ENCODE measurements around the gene ITGBL1.
A peak's percentile ranks its signal among the peaks of the same experiment; 100 is the strongest.

The ITGBL1 gene

DNA sequence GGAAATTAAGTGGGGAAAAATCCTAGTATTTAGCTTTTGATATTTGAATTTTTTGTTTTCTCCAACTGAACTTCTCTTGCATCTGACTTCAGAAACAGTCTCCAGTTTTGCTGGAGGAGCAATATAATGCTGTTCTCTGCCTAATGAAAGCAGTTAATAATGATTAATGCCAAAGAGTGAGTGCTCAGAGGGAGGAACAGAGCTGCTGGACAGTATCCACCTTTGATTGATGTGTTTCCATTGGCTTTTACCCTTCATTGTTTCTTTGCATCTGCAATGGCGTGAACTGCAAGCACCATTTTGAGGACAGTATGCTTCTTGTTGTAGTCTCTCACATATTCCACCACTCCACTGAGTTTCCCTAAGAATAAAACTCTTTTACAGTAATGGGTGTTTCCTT is 193.4 kb downstream of the ITGBL1 start:
- Histone ChIP-seq H4K20me1 (no peaks in the 10 kb centered on the region), H3K27me3 (no peaks in the 10 kb centered on the region), H3K9me3 (replicated peaks in 1 of 11) (peaks cover 0 to 4% (median 0%) of the 10 kb centered on the region in 11 experiments; a peak in 2 of 22 replicates), H3K9ac (no peak overlapping the region), H3K4me2 (no peak overlapping the region), H3K4me3 (no peak overlapping the region), H3K36me3 (no peaks in the 10 kb centered on the region), H3K27ac (no peak overlapping the region), H3K4me1 (peaks cover 0 to 14% (median 0%) of the 10 kb centered on the region in 10 experiments; a peak in 6 of 20 replicates)
- TF ChIP-seq Cebpa-rat (IDR thresholded peaks at IDR 0.05), result no peak

DNA sequence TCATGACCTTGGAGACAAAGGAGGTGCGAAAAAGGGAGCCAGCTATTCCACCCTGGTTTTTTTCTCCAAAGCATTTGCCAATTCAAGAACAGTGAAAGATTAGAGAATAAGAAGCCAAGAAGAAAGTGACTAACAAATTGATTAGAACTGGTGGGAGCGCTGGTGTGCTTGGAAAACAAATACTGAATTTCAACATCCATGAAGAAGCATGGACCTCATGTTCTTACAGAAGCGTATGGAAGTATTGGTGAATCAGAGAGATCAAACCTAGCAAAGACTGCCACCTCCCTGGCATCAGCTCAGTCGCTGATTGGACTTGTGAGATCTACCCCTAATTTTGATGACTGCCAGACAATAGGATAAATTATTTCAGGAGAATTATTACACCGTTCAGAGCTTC is 195.3 kb downstream of the ITGBL1 start:
- no peak overlapping the region for H3K9ac ChIP-seq
- no peaks in the 10 kb centered on the region for H4K20me1 ChIP-seq
- no peaks in the 10 kb centered on the region for H3K27me3 ChIP-seq
- H3K4me1 ChIP-seq, result peaks cover 0 to 14% (median 0%) of the 10 kb centered on the region in 10 experiments; a peak in 6 of 20 replicates
- no peak overlapping the region for H3K4me3 ChIP-seq
- TF ChIP-seq Cebpa-rat (IDR thresholded peaks at IDR 0.05), result no peak
- H3K27ac ChIP-seq, result no peak overlapping the region
- H3K36me3 ChIP-seq, result no peaks in the 10 kb centered on the region
- no peak overlapping the region for H3K4me2 ChIP-seq
- peaks cover 0 to 21% (median 3%) of the 10 kb centered on the region in 11 experiments; a peak in 2 of 22 replicates for H3K9me3 ChIP-seq (replicated peaks in 1 of 11)

DNA sequence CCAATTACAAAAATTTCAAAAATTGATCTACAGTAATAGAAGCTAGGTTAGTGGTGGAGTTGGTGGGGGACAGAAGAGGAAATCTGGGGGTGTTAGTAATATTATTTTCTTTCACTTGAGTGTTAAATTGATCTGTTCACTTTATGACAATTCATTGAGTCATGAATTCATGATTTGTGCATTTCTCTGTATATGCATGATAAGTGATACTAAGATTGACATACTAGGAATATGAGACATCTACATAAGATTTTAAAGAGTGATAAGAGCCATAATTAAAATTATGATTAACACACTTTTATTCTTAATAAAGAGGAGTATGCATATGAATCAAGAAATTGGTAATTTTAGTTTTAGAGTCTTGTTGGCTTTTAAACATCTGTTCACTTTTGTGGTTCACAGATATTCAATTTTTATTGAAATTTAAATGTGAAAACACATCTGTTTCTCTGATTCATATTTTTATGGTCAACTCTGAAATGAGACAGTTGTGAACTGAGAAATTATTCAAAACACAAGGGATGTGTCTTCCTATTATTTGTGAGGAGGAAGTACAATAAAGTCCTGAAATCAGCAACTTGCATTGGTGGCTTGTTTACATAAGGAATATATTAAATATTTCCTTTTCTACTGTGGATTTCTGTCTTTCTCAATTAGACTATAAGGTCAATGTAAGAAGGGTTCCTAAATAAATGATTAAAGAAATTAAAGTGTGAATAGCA is 196.5 kb downstream of the ITGBL1 start:
- Histone ChIP-seq H4K20me1 (no peaks in the 10 kb centered on the region), H3K4me3 (no peak overlapping the region), H3K36me3 (no peaks in the 10 kb centered on the region), H3K27me3 (no peaks in the 10 kb centered on the region), H3K9ac (no peak overlapping the region), H3K9me3 (replicated peaks in 1 of 11) (peaks cover 0 to 24% (median 3%) of the 10 kb centered on the region in 11 experiments; a peak in 2 of 22 replicates), H3K4me1 (peaks cover 0 to 14% (median 0%) of the 10 kb centered on the region in 10 experiments; a peak in 6 of 20 replicates), H3K27ac (peak overlapping the region in 2 of 11 experiments; percentile 23 to 24; a peak in 2 of 22 replicates), H3K4me2 (peak overlapping the region in 2 of 11 experiments; percentile 31 to 75; a peak in 3 of 22 replicates)
- TF ChIP-seq Cebpa-rat (IDR thresholded peaks at IDR 0.05), result no peak

DNA sequence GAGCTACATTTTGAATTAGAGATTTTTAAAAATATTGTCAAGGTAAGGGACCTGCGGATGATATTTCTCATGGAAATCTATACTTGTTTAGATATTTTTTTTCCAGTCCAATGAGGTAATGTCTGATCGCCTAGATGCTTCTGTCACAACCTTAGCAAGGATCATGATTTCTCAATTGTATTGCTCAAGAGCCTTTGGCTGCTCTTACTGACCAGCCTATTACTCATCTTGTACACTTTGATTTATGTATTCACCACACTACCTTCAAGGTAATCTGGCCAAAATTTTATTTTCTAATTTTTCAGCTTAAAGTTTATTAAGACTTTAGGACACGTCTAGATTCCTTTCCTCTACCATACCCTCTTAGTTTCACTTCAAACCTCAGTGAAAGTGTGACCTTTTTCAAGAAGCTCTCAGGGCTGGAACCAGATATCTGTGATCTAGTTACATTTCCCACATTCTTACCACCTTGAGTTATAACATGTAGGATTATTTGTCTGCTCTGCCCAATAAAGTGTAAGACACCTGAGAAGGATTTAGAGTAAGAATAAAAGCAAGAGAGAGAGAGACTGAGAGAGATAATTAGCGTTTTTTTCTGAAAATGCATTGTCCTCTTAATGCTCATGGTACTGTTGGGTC is 197.1 kb downstream of the ITGBL1 start:
- no peak for TF ChIP-seq Cebpa-rat (IDR thresholded peaks at IDR 0.05)
- Histone ChIP-seq H4K20me1 (no peaks in the 10 kb centered on the region), H3K9ac (peak overlapping the region in 1 of 11 experiments; percentile 12; a peak in 1 of 22 replicates), H3K4me2 (peak overlapping the region in 2 of 11 experiments; percentile 31 to 75; a peak in 5 of 22 replicates), H3K4me1 (peaks cover 0 to 14% (median 0%) of the 10 kb centered on the region in 10 experiments; a peak in 6 of 20 replicates), H3K4me3 (no peak overlapping the region), H3K27me3 (no peaks in the 10 kb centered on the region), H3K9me3 (replicated peaks in 1 of 11) (peaks cover 0 to 24% (median 3%) of the 10 kb centered on the region in 11 experiments; a peak in 2 of 22 replicates), H3K36me3 (no peaks in the 10 kb centered on the region), H3K27ac (peak overlapping the region in 2 of 11 experiments; percentile 23 to 24; a peak in 3 of 22 replicates)

DNA sequence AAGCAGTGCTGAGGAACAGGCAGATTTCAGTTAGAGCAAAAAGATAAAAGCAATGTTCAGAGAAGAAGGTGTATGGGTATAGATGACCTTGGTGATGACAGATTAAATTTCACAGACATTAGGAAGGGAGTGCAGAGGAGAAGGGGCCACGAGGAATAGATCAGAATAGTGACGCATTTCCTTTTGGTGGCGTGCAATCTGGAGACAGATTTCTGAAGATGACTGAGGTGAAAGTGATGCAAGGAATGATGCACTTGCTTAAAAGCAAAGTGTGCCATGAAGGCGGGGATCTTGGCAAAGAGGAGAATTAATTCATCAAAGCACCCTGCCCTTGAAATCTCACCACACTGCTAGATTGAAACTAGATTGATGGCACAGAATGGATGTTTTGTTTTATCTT is 202.4 kb downstream of the ITGBL1 start:
- Histone ChIP-seq H3K4me1 (peaks cover 0 to 12% (median 1%) of the 10 kb centered on the region in 10 experiments; a peak in 8 of 20 replicates), H3K9me3 (replicated peaks in 1 of 11) (peaks cover 0 to 24% (median 3%) of the 10 kb centered on the region in 11 experiments; a peak in 2 of 22 replicates), H3K4me2 (peak overlapping the region in 1 of 11 experiments; percentile 22; a peak in 1 of 22 replicates), H3K4me3 (no peak overlapping the region), H3K27me3 (no peaks in the 10 kb centered on the region), H3K9ac (no peak overlapping the region), H3K27ac (no peak overlapping the region), H4K20me1 (no peaks in the 10 kb centered on the region), H3K36me3 (no peaks in the 10 kb centered on the region)
- no peak for TF ChIP-seq Cebpa-rat (IDR thresholded peaks at IDR 0.05)

DNA sequence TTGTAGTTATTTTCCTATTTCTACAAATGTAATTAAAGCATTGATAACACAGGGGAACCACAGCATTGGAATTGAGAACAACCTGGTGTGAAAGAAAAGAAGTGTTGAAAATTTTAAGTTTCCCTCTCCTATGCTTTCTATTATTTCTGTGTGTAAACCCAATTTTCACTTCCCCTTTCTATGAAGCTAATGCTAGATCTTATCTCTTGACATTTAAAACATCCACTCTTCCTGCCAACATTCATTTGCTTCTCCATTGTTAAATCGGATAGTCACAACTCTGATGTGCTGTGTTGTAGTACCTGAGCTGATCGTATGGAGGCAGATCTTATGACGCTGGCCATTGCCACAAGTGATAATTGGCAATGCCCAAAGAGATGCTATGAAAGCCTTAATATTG is 203.0 kb downstream of the ITGBL1 start:
- Histone ChIP-seq H3K4me2 (peak overlapping the region in 2 of 11 experiments; percentile 10 to 33; a peak in 2 of 22 replicates), H3K36me3 (no peaks in the 10 kb centered on the region), H3K9me3 (replicated peaks in 1 of 11) (peaks cover 0 to 24% (median 3%) of the 10 kb centered on the region in 11 experiments; a peak in 2 of 22 replicates), H3K4me3 (no peak overlapping the region), H3K9ac (no peak overlapping the region), H3K27me3 (no peaks in the 10 kb centered on the region), H4K20me1 (no peaks in the 10 kb centered on the region), H3K27ac (no peak overlapping the region), H3K4me1 (peaks cover 0 to 11% (median 1%) of the 10 kb centered on the region in 10 experiments; a peak in 5 of 20 replicates)
- TF ChIP-seq Cebpa-rat (IDR thresholded peaks at IDR 0.05), result no peak

DNA sequence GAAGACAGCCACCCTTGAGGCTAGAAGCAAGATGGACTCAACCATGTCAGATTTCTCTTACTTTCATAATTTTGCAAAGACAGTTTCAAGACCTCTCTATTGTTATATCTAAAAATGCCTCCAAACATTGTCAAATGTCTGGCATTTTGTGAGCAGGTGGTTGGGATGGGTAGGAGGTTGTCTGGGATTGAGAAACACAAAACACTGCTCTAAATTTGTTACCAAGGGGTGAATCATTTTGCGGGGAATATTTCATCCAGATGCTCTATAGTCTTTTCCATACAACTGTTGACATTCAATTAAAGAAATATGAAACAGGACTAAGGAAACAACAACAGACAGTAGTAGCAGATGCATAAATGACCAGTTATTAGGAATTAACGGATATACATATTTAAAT is 208.2 kb downstream of the ITGBL1 start:
- Histone ChIP-seq H3K4me3 (no peak overlapping the region), H3K36me3 (no peaks in the 10 kb centered on the region), H3K4me1 (peaks cover 0 to 3% (median under 1%) of the 10 kb centered on the region in 10 experiments; a peak in 5 of 20 replicates), H3K27ac (no peak overlapping the region), H3K4me2 (no peak overlapping the region), H3K9me3 (replicated peaks in 1 of 11) (no peaks in the 10 kb centered on the region), H3K27me3 (no peaks in the 10 kb centered on the region), H4K20me1 (no peaks in the 10 kb centered on the region), H3K9ac (no peak overlapping the region)
- no peak for TF ChIP-seq Cebpa-rat (IDR thresholded peaks at IDR 0.05)

DNA sequence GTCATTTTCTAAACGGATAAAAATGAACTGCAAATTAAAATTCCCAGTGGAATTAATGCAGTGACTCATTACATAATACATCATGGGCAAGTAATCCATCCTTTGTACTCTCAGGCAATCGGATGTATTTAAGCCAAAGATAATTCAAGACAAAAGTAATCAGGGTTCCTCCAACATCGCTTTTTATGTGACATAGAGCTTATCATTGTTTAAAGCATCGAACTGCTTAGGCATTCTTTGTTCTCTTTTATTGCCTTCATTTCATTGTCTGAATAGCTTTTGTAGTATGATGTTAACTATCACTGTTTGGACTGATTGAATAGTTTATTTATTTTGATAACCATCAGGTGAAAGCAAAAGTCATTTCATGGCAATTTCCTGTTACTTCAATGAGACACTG is 209.4 kb downstream of the ITGBL1 start:
- no peaks in the 10 kb centered on the region for H4K20me1 ChIP-seq
- TF ChIP-seq Cebpa-rat (IDR thresholded peaks at IDR 0.05), result no peak
- H3K4me3 ChIP-seq, result no peak overlapping the region

More for the DNA sequence above, 209.4 kb downstream of the ITGBL1 start:
- Histone ChIP-seq H3K27ac (no peak overlapping the region), H3K4me2 (no peak overlapping the region), H3K9me3 (replicated peaks in 1 of 11) (no peaks in the 10 kb centered on the region), H3K27me3 (no peaks in the 10 kb centered on the region), H3K36me3 (no peaks in the 10 kb centered on the region), H3K4me1 (no peaks in the 10 kb centered on the region), H3K9ac (no peak overlapping the region)
